ENCODE data around the gene RLF. TPM values are rescaled to one million over a fixed set of nuclear protein-coding genes. Genes with fewer than 3 reads are reported as not detected.

RLF gene
- total and polyA plus RNA-seq, 9 of the 15 experiments (the other 6 are each of a cell fraction or from before 2014, with no cell fraction given), result 3.6 to 35.0 (median 21.2) TPM

DNA sequence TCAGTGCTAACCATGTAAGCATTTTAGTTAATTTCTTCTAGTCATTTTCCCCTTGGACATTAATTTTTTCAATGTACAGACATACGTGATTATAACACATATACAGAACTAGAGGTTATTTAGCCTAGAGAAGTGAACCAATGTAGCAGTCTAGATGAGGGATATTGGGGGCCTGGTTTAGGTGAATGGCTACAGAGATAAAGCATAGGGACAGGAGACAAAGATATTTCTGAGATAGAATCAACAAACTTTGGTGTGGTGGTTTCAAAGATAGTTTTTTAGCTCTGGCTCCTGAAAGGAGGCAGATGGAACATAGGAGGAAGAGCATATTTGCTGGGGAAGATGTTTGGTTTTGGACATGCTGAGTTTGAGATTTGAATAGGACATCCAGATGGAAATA, 23.0 kb downstream of the RLF start (continued):
- TF ChIP-seq ZNF668 (CRISPR knock-in tag; IDR thresholded peaks at IDR 0.05) (no peak), SMAD1 (IDR thresholded peaks at IDR 0.05; ENCODE audit: low read depth, low read length, partially characterized antibody) (no peak), ZNF699 (CRISPR knock-in tag; IDR thresholded peaks at IDR 0.05; ENCODE audit: insufficient replicate concordance) (no peak), TBL1XR1 (IDR thresholded peaks at IDR 0.05; ENCODE audit: low read length in 2 of 2) (no peak), KDM1A (IDR thresholded peaks at IDR 0.05) (peak in 1 of 2 experiments; percentile 46; a peak in 1 of 4 replicates), DDX20 (tag; IDR thresholded peaks at IDR 0.05; ENCODE audit: low read depth) (no peak), YBX1 (IDR thresholded peaks at IDR 0.05) (no peak), SRSF3 (IDR thresholded peaks at IDR 0.05; ENCODE audit: insufficient read depth, low read length) (no peak), FOXP1 (CRISPR knock-in tag; IDR thresholded peaks at IDR 0.05) (no peak), ETV6 (IDR thresholded peaks at IDR 0.05; ENCODE audit: borderline replicate concordance in 1 of 2, low read depth in 2 of 2, low read length in 1 of 2) (no peak), ETV6 (CRISPR knock-in tag; IDR thresholded peaks at IDR 0.05; ENCODE audit: borderline replicate concordance) (no peak), GATAD2A (IDR thresholded peaks at IDR 0.05) (0 out of 2 replicates have a peak, but pooled peaks have one; percentile 33), RCOR1 (IDR thresholded peaks at IDR 0.05; ENCODE audit: borderline replicate concordance in 1 of 2, low read depth in 2 of 2, low read length in 2 of 2) (peak in 1 of 2 experiments; percentile 49; a peak in 1 of 4 replicates), PRPF4 (IDR thresholded peaks at IDR 0.05; ENCODE audit: insufficient read depth, low read depth, low read length, poor library complexity, severe bottlenecking) (no peak), ZZZ3 (IDR thresholded peaks at IDR 0.05) (no peak), FOXK1 (CRISPR knock-in tag; IDR thresholded peaks at IDR 0.05; ENCODE audit: borderline replicate concordance) (no peak), DIDO1 (tag; IDR thresholded peaks at IDR 0.05; ENCODE audit: low read depth) (no peak), RHOXF2B (CRISPR knock-in tag; conservative IDR thresholded peaks at IDR 0.05) (no peak), TAL1 (IDR thresholded peaks at IDR 0.05) (peak; percentile 64)
- TF ChIP-seq, protein P1, sequence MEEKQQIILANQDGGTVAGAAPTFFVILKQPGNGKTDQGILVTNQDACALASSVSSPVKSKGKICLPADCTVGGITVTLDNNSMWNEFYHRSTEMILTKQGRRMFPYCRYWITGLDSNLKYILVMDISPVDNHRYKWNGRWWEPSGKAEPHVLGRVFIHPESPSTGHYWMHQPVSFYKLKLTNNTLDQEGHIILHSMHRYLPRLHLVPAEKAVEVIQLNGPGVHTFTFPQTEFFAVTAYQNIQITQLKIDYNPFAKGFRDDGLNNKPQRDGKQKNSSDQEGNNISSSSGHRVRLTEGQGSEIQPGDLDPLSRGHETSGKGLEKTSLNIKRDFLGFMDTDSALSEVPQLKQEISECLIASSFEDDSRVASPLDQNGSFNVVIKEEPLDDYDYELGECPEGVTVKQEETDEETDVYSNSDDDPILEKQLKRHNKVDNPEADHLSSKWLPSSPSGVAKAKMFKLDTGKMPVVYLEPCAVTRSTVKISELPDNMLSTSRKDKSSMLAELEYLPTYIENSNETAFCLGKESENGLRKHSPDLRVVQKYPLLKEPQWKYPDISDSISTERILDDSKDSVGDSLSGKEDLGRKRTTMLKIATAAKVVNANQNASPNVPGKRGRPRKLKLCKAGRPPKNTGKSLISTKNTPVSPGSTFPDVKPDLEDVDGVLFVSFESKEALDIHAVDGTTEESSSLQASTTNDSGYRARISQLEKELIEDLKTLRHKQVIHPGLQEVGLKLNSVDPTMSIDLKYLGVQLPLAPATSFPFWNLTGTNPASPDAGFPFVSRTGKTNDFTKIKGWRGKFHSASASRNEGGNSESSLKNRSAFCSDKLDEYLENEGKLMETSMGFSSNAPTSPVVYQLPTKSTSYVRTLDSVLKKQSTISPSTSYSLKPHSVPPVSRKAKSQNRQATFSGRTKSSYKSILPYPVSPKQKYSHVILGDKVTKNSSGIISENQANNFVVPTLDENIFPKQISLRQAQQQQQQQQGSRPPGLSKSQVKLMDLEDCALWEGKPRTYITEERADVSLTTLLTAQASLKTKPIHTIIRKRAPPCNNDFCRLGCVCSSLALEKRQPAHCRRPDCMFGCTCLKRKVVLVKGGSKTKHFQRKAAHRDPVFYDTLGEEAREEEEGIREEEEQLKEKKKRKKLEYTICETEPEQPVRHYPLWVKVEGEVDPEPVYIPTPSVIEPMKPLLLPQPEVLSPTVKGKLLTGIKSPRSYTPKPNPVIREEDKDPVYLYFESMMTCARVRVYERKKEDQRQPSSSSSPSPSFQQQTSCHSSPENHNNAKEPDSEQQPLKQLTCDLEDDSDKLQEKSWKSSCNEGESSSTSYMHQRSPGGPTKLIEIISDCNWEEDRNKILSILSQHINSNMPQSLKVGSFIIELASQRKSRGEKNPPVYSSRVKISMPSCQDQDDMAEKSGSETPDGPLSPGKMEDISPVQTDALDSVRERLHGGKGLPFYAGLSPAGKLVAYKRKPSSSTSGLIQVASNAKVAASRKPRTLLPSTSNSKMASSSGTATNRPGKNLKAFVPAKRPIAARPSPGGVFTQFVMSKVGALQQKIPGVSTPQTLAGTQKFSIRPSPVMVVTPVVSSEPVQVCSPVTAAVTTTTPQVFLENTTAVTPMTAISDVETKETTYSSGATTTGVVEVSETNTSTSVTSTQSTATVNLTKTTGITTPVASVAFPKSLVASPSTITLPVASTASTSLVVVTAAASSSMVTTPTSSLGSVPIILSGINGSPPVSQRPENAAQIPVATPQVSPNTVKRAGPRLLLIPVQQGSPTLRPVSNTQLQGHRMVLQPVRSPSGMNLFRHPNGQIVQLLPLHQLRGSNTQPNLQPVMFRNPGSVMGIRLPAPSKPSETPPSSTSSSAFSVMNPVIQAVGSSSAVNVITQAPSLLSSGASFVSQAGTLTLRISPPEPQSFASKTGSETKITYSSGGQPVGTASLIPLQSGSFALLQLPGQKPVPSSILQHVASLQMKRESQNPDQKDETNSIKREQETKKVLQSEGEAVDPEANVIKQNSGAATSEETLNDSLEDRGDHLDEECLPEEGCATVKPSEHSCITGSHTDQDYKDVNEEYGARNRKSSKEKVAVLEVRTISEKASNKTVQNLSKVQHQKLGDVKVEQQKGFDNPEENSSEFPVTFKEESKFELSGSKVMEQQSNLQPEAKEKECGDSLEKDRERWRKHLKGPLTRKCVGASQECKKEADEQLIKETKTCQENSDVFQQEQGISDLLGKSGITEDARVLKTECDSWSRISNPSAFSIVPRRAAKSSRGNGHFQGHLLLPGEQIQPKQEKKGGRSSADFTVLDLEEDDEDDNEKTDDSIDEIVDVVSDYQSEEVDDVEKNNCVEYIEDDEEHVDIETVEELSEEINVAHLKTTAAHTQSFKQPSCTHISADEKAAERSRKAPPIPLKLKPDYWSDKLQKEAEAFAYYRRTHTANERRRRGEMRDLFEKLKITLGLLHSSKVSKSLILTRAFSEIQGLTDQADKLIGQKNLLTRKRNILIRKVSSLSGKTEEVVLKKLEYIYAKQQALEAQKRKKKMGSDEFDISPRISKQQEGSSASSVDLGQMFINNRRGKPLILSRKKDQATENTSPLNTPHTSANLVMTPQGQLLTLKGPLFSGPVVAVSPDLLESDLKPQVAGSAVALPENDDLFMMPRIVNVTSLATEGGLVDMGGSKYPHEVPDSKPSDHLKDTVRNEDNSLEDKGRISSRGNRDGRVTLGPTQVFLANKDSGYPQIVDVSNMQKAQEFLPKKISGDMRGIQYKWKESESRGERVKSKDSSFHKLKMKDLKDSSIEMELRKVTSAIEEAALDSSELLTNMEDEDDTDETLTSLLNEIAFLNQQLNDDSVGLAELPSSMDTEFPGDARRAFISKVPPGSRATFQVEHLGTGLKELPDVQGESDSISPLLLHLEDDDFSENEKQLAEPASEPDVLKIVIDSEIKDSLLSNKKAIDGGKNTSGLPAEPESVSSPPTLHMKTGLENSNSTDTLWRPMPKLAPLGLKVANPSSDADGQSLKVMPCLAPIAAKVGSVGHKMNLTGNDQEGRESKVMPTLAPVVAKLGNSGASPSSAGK (IDR thresholded peaks at IDR 0.05), result no peak
